Activated CD4-positive, alpha-beta T cell treated with anti-CD3 and anti-CD28 coated beads, Interleukin-2, amount 10 ng/mL, durations not matched to agents 24 days and 14 days (primary cell): ENCODE results near the gene CANT1. TPM values are rescaled to one million over a fixed set of nuclear protein-coding genes. Genes with fewer than 3 reads are reported as not detected.

Experiments
- DNase-seq: peaks from one replicate; pipeline ENCODE4 v3.0.0; 2022
- H3K27ac Mint-ChIP-seq: one replicate; pipeline ENCODE4 v1.8.0; 2022; ENCODE audit warnings: mild to moderate bottlenecking, mixed read lengths
- H3K27me3 Mint-ChIP-seq: one replicate; pipeline ENCODE4 v1.8.0; 2022; ENCODE audit warnings: mixed read lengths
- H3K36me3 Mint-ChIP-seq: one replicate; pipeline ENCODE4 v1.8.0; 2022; ENCODE audit warnings: low read depth, mild to moderate bottlenecking, mixed read lengths
- H3K4me1 Mint-ChIP-seq: one replicate; pipeline ENCODE4 v1.8.0; 2021; ENCODE audit warnings: mixed read lengths
- H3K4me3 Mint-ChIP-seq: one replicate; pipeline ENCODE4 v1.8.0; 2022; ENCODE audit warnings: mild to moderate bottlenecking, moderate library complexity, mixed read lengths
- H3K9me3 Mint-ChIP-seq: one replicate; pipeline ENCODE4 v1.8.0; 2021; ENCODE audit warnings: mixed read lengths
- intact Hi-C: fragments of 100-400 bp; cut with micrococcal nuclease; formaldehyde crosslinking; loops from one replicate; pipeline ENCODE4 v1.15.1; 2023
- total RNA-seq: library from RNA; stranded (reverse); gene quantifications from 2 replicates; pipeline ENCODE4 v1.2.3, GENCODE V29; 2022

Gene CANT1
- total RNA-seq, 1 donor from 2014 or later: 70.5 TPM

DNA sequence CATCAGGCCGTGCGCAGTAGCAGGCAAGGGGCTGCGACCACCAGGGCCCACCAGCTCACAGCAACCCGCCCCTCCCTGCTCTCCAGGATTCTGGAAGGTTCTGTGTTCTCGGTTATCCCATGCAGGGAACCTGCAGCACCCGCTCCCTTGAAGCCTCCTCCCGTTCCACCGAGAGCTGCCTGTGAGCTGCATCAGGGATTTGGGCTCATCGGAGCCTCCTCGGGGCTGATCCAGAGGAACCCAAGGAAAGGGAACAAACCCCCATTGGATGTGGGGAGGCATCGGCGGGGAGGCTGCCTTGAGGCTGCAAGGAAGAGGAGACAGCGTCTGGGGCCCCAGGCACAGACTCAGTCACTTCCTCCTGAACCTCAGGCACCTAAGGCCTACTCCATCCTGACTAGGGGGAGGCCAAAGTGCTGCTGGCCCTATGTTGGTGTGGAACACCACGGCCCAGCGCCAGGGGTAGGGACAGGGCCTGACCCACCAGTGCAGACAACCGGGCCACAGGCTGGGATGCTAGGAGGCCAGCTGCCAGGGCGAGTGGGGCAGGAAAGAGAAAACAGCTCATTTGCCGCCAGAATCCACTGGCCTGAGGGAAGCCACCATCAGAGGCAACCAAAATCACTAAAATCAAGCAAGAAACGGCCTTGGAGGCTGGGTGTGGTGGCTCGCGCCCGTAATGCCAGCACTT is 15.4 kb downstream of the CANT1 start:
- peaks cover 7% of the 10 kb centered on the region for H3K4me1 Mint-ChIP-seq
- H3K9me3 Mint-ChIP-seq: no peaks in the 10 kb centered on the region
- no peaks in the 10 kb centered on the region for H3K27me3 Mint-ChIP-seq
- H3K36me3 Mint-ChIP-seq: peaks cover 53% of the 10 kb centered on the region
- DNase-seq: no peak
- intact Hi-C loops: no loop called here
- no peak overlapping the region for H3K4me3 Mint-ChIP-seq
- no peak overlapping the region for H3K27ac Mint-ChIP-seq

DNA sequence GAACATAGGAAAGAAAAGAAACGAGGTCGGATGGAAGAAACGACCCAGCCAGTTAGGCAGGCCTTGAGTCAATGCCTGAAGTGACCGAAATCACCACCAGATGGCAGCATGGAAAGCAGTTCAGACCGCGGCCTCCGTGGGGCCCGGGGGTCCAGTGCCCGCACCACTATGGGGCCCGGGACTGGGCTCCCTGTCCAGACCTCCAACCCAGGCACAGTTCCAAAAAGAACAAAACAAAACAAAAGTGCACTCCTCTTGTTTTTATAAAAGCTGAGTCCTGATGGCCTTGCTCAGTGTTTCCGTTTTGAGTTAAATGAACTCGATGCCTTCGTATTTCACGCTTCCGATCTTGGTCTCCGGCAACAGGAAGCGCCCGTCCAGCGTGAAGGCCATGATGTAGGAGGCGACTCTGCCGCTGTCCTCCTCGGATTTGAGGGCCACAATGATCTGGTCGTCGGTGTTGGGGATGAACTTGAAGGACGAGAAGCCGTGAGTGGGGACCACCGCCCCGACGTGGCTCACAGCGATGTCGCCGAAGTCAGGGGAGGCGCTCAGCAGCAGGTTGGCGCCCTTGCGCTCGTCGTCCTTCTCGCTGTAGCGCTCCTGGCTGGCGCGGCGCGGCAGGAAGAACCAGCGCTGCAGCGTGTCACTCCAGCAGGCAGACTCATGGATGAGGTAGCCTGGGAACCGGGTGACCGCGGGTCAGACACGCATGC is 16.2 kb downstream of the CANT1 start:
- intact Hi-C loops: no loop called here
- Mint-ChIP-seq H3K4me1 (peaks cover 7% of the 10 kb centered on the region), H3K27me3 (no peaks in the 10 kb centered on the region), H3K9me3 (no peaks in the 10 kb centered on the region), H3K4me3 (no peak overlapping the region), H3K36me3 (peaks cover 54% of the 10 kb centered on the region), H3K27ac (peak overlapping the region; percentile 25)
- peak; percentile 86 for DNase-seq

DNA sequence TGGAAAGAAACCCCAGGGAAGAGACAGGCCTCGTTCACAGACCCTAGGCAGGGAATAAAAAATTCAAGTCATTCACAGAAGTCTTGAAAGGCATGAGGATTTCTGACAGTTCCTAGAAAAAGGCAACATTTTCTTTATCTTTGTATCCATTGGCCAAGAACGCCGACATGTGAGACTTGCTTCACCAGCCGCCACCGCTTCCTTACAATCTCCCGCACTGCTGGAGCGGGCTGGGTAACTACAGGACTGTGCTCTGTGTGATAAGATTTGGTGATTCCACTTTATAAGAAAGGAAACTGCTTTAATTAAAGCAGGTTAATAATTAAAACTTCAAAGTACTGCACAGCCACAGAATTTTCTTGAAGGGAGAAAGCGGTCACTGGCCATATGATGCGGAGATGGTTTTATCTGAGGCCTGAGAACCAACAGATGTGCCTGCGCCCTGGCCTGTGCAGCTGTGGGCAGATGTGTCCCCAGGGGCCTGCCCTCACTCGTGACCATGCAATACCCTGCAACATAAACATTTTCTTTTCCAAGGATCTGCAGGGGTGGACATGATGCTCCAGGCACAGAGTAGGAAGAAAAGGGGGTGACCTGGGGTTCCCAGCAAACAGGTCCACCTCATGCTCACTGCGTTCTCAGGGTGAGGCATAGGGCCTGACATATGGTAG is 16.9 kb downstream of the CANT1 start:
- Mint-ChIP-seq H3K27ac (no peak overlapping the region), H3K4me1 (peaks cover 7% of the 10 kb centered on the region), H3K27me3 (no peaks in the 10 kb centered on the region), H3K36me3 (peaks cover 49% of the 10 kb centered on the region), H3K4me3 (no peak overlapping the region), H3K9me3 (no peaks in the 10 kb centered on the region)
- intact Hi-C loops: no loop called here
- no peak for DNase-seq

DNA sequence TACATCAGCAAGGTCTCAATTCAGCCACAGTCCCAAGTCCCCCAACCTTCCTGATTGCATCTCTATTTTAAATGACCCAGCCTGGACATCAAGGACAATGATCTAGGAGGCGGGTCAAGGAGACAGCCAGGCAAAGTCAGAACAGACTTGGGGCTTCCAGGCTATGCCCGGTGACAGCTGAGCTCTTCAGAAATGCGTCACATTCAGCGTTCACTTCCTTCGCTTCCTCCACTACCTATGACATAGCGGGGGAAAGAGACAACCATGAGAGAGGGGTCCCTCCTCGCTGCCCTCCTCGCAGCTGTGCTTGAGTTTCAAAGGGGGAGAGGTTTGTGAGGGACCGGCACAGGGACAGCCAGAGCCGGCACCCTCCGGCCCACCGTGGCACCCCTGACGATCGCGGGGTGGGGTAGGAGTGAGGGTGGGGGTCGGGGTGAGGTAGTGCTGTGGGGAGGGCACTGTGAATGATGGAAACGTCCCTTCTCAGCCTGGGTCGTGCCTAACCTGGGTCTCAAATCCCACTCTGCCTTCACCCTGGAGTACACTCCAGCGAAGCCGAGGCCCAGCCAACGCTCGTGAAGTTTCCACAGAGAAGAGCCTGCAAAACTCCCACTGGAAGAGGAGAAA is 17.5 kb downstream of the CANT1 start:
- intact Hi-C loops: no loop called here
- no peaks in the 10 kb centered on the region for H3K9me3 Mint-ChIP-seq
- no peak overlapping the region for H3K27ac Mint-ChIP-seq
- H3K27me3 Mint-ChIP-seq: no peaks in the 10 kb centered on the region
- H3K36me3 Mint-ChIP-seq: peaks cover 47% of the 10 kb centered on the region
- no peak for DNase-seq
- peaks cover 8% of the 10 kb centered on the region for H3K4me1 Mint-ChIP-seq
- no peak overlapping the region for H3K4me3 Mint-ChIP-seq

DNA sequence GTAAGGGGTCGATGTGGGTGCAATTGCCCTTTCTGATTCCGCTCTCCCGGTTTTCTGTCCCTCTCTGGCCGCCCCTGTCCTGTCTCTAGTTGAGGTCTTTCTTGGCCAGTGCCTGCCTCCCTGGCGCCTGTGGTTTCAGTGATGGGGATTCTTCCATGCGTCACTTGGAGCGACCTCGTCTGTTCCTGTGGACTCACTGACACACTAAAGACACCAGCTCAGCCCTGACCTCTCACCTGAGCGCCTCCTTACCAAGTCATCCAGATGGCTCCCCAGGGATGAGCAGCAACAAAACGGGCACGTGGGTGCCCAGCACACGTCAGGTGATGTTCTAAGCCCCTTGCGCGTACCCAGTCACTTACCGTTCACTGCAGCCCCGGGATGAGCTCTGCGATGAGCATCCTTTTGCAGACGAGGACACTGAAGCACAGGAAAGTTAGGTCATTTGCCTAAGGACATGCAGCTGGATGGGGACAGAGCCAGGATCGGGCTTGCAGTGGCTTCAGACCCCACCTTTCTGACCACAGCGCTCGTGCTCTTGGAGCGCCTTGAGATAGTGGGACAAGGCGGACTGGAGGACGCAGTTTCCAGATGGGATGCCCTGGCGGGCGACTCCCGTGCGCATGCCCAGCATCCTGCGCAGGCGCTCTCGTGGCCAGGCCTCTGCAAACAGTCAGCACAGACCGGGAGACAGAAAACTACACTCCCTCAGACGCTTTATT is 18.4 kb downstream of the CANT1 start:
- intact Hi-C loops: no loop called here
- H3K27me3 Mint-ChIP-seq: no peaks in the 10 kb centered on the region
- H3K27ac Mint-ChIP-seq: no peak overlapping the region
- no peaks in the 10 kb centered on the region for H3K9me3 Mint-ChIP-seq
- H3K4me3 Mint-ChIP-seq: no peak overlapping the region
- DNase-seq: no peak
- H3K36me3 Mint-ChIP-seq: peaks cover 42% of the 10 kb centered on the region
- H3K4me1 Mint-ChIP-seq: peaks cover 16% of the 10 kb centered on the region

DNA sequence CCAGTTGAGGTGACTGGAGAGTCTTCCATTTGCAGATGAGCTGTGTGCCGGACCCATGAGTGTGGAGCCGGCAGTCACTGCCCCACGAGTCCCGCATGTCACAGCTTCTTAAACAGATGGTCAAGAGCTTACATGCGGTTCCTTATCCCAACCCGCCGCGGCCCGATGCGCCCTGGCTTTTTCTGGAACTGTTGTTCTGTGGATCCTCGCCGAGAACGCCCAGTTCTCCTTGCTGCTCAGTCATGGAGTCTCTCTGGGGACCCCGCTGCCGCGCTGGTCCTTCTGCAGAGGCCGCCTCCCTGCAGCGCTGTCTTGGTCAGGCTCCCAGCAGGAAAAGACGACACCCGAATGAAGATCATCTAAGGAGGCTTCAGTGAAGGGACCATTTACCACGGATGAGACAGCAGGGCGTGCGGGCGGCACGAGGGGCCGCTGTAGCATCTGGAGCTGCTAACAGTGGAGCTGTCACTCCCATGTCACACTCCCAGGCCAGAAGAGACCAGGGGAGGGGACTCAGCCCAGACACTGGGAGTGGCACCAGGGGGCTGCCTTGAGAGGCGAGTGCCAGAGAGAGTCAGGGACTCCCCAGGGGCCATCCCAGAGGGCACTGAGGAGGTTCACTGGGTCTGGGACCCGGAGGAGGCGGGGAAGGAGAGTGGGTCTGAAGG is 19.1 kb downstream of the CANT1 start:
- Mint-ChIP-seq H3K9me3 (no peaks in the 10 kb centered on the region), H3K4me1 (peaks cover 20% of the 10 kb centered on the region), H3K4me3 (no peak overlapping the region), H3K36me3 (peaks cover 38% of the 10 kb centered on the region), H3K27ac (no peak overlapping the region), H3K27me3 (no peaks in the 10 kb centered on the region)
- DNase-seq: no peak
- intact Hi-C loops: no loop called here

GRCh38 chr17:78988152-78988551 is 21.4 kb downstream of the CANT1 start:
- Mint-ChIP-seq H3K36me3 (peaks cover 28% of the 10 kb centered on the region), H3K4me3 (no peak overlapping the region), H3K4me1 (peaks cover 17% of the 10 kb centered on the region), H3K27me3 (no peaks in the 10 kb centered on the region), H3K9me3 (no peaks in the 10 kb centered on the region), H3K27ac (no peak overlapping the region)
- intact Hi-C loops: no loop called here
- DNase-seq: no peak

DNA sequence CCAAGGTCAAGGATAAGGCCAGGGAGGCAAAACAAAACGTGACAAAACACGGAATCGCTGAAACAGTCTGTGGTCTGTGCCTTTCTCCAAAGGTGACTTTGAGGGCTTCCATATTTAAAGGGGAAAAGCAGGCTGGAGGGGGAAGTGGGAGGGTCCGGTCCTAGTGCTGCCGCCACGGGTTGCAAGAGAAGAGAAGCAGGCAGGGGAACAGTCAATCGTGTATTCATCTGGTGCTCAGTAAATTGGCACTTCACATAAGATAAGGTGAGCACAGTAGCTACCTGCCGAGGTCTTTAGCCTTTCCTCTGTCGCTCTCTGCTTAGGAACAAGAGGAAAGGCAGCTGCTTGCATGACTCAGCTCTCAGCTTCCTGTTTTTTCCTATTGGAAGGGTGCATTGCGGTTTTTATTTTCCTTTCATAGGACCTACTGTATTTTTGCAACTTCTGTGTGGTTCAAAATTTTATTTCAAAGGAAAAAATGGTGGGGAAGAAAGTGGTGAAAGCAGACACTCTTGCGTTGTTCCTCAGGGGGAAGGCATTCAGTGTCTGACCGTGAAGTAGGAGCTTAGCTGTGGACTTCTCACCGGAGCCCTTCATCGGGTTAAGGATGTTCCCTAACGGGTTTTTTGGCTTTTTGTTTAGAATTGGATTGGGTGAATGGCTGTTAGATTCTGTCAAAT is 22.8 kb downstream of the CANT1 start:
- Mint-ChIP-seq H3K27ac (no peak overlapping the region), H3K4me1 (peaks cover 13% of the 10 kb centered on the region), H3K27me3 (no peaks in the 10 kb centered on the region), H3K4me3 (peak overlapping the region; percentile 42), H3K9me3 (no peaks in the 10 kb centered on the region), H3K36me3 (peaks cover 19% of the 10 kb centered on the region)
- intact Hi-C loops: no loop called here
- no peak for DNase-seq

DNA sequence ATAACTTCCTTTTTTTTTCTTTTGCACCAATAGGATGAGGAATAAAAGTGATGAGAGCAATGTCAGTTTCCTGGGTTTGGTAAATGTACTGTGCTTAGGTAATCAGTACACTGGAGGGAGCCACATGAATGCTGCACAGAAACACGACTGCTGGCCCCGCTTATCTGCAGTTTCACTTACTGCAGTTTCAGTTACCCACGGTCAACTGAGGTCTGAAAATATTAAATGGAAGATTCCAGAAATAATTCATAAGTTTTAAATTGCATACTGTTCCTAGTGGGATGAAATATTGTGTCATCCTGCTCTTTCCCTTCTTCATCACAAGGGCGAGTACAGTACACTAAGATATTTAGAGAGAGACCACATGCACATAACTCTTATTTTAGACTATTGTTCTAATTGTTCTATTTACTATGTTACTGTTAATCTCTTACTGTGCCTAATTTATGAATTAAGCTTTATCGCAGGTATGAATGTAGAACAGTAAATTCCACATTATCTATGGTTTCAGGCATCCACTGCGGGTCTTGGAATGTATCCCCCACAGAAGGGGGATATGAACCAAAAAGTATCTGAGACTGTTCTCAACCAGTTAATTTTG is 23.4 kb downstream of the CANT1 start:
- DNase-seq: peak; percentile 71
- intact Hi-C loops: no loop called here
- Mint-ChIP-seq H3K27ac (no peak overlapping the region), H3K27me3 (no peaks in the 10 kb centered on the region), H3K36me3 (peaks cover 13% of the 10 kb centered on the region), H3K9me3 (no peaks in the 10 kb centered on the region), H3K4me1 (peaks cover 13% of the 10 kb centered on the region), H3K4me3 (peak overlapping the region; percentile 42)

- intact Hi-C loops: no loop called here
- Mint-ChIP-seq H3K9me3 (no peaks in the 10 kb centered on the region), H3K36me3 (peaks cover 8% of the 10 kb centered on the region), H3K4me3 (no peak overlapping the region), H3K4me1 (peaks cover 13% of the 10 kb centered on the region), H3K27ac (no peak overlapping the region), H3K27me3 (no peaks in the 10 kb centered on the region)
- DNase-seq: no peak
Measured at GRCh38 chr17:78985395-78985794, 24.2 kb downstream of the CANT1 start.

- Mint-ChIP-seq H3K27me3 (no peaks in the 10 kb centered on the region), H3K4me1 (peaks cover 14% of the 10 kb centered on the region), H3K4me3 (no peak overlapping the region), H3K9me3 (no peaks in the 10 kb centered on the region), H3K27ac (no peak overlapping the region), H3K36me3 (peaks cover 6% of the 10 kb centered on the region)
- intact Hi-C loops: no loop called here
- DNase-seq: no peak
Measured at GRCh38 chr17:78981010-78981888, 28.3 kb downstream of the CANT1 start.

DNA sequence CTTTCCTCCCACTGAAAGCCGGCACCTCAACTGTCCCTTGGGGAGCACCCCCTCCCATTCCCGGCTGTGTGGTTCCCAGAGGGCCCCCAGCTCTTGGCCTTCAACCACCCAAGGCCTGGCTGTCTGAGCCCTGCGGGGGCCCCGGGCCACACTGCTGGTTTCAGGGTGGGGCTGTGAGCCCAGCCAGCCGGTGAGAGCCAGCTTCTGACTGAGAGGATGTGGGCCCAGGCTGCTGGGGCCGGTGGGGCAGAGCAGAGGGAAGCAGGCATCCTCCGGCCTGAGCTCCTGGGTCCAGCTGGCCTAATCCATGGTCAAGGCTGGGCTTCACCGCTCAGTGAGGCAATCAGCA is 29.0 kb downstream of the CANT1 start:
- peaks cover 10% of the 10 kb centered on the region for H3K36me3 Mint-ChIP-seq
- peak overlapping the region; percentile 30 for H3K4me3 Mint-ChIP-seq
- no peak for DNase-seq
- H3K27ac Mint-ChIP-seq: peak overlapping the region; percentile 48
- intact Hi-C loops: no loop called here
- H3K9me3 Mint-ChIP-seq: no peaks in the 10 kb centered on the region
- no peaks in the 10 kb centered on the region for H3K27me3 Mint-ChIP-seq
- H3K4me1 Mint-ChIP-seq: peaks cover 9% of the 10 kb centered on the region
